Prostate gland (tissue), 2 donors: ENCODE measurements around the gene WDR64. TPM values are rescaled to one million over a fixed set of nuclear protein-coding genes. Genes with fewer than 3 reads are reported as not detected.

ENCODE experiments used
- DNase-seq: peaks from one replicate; pipeline ENCODE4 v3.0.0-alpha.2; 2019; ENCODE audit warnings: low spot score
- H3K27ac ChIP-seq, 2 donors: fragments of 200-600 bp; sonication (generic); 2 replicates each; pipeline ENCODE4 v1.5.1; 2017 to 2019
- H3K27me3 ChIP-seq: fragments of 200-600 bp; sonication (generic); replicated peaks from 2 replicates; pipeline ENCODE4 v1.5.1; 2019; ENCODE audit not compliant: insufficient read depth
- H3K36me3 ChIP-seq, 2 donors: fragments of 200-600 bp; sonication (generic); 1 replicate in 1 of 2; 2 replicates in 1 of 2; pipeline versions ENCODE4 v1.5.1 to v1.8.1; 2017 to 2019
- H3K4me1 ChIP-seq: fragments of 200-600 bp; sonication (generic); replicated peaks from 2 replicates; pipeline ENCODE4 v1.5.1; 2019
- H3K4me3 ChIP-seq, 2 donors: fragments of 200-600 bp; sonication (generic); 2 replicates each; pipeline ENCODE4 v1.5.1; 2017 to 2019
- H3K9me3 ChIP-seq: fragments of 200-600 bp; sonication (generic); 2 replicates; pipeline ENCODE4 v1.5.1; 2017
- CTCF ChIP-seq, 4 experiments: fragments of 200-600 bp in 2 of 4; fragments of 450-650 bp in 2 of 4; sonication (generic) in 2 of 4; IDR thresholded peaks; 1 replicate in 3 of 4; 2 replicates in 1 of 4; pipeline ENCODE4 v1.5.1; 2016 to 2019; ENCODE audit warnings: antibody characterized with exemption in 4 of 4, mild to moderate bottlenecking in 2 of 4, moderate library complexity in 2 of 4
- POLR2A ChIP-seq: fragments of 450-650 bp; IDR thresholded peaks from one replicate; pipeline ENCODE4 v1.6.1; 2016; ENCODE audit warnings: antibody characterized with exemption, mild to moderate bottlenecking
- POLR2AphosphoS5 ChIP-seq: sonication (generic); formaldehyde crosslinking; IDR thresholded peaks from one replicate; pipeline ENCODE4 v1.6.1; 2017; ENCODE audit warnings: antibody characterized with exemption
- WGBS: methylation state at CpG from one replicate; pipeline ENCODE4 v1.1.5; 2018; 5-methylcytosine and 5-hydroxymethylcytosine counted together
- intact Hi-C: fragments of 100-400 bp; cut with DNase I; formaldehyde crosslinking; loops from one replicate; pipeline ENCODE4 v1.14.2; 2022
- total RNA-seq, 2 donors: library from RNA; depleted of rRNA; stranded (reverse); fragments of >200 nt; gene quantifications; one replicate each; pipeline ENCODE4 v1.1.0, GENCODE V29; 2016

WDR64 gene
- total RNA-seq, 2 donors from 2014 or later, result 0.91 TPM; not detected in 1

DNA sequence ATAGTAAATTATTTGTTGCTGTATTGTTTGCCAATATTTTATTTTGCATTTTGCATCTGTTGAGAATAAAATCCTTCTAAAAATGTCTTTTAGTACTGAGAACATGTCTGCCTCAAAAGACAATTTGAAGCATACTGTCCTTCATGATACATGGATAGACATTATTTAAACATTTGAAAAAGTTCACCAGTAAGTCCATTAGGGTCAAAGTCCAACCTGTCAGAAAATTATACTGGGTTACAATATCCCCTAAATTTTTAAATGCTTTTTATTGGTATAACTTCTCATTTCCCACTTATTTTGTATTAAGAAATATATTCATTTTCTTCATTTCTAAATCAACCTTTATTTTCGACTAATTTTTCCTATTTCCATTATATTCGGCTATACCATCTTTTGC, 21.2 kb upstream of the WDR64 start:
- DNase-seq, result no peak
- no peaks in the 10 kb centered on the region for H3K9me3 ChIP-seq
- H3K27ac ChIP-seq, result no peak overlapping the region
- H3K4me1 ChIP-seq, result no peaks in the 10 kb centered on the region
- WGBS, result 97% methylated on average over 2 of the region's 2 CpGs
- no peaks in the 10 kb centered on the region for H3K36me3 ChIP-seq
- H3K27me3 ChIP-seq, result no peaks in the 10 kb centered on the region
- intact Hi-C loops, result no loop called here
- TF ChIP-seq POLR2A (no peak), POLR2AphosphoS5 (no peak), CTCF (IDR thresholded peaks at IDR 0.05) (no peak)
- no peak overlapping the region for H3K4me3 ChIP-seq

GRCh38 chr1:241631674-241632073, 20.4 kb upstream of the WDR64 start:
- TF ChIP-seq POLR2A, result no peak
- no peak for TF ChIP-seq POLR2AphosphoS5
- TF ChIP-seq CTCF (IDR thresholded peaks at IDR 0.05), result no peak
- H3K4me1 ChIP-seq, result no peaks in the 10 kb centered on the region
- WGBS, result 76% methylated on average over 5 of the region's 5 CpGs
- H3K9me3 ChIP-seq, result no peaks in the 10 kb centered on the region
- no peak for DNase-seq
- H3K36me3 ChIP-seq, result no peaks in the 10 kb centered on the region
- no peaks in the 10 kb centered on the region for H3K27me3 ChIP-seq
- intact Hi-C loops, result no loop called here
- no peak overlapping the region for H3K4me3 ChIP-seq
- no peak overlapping the region for H3K27ac ChIP-seq

DNA sequence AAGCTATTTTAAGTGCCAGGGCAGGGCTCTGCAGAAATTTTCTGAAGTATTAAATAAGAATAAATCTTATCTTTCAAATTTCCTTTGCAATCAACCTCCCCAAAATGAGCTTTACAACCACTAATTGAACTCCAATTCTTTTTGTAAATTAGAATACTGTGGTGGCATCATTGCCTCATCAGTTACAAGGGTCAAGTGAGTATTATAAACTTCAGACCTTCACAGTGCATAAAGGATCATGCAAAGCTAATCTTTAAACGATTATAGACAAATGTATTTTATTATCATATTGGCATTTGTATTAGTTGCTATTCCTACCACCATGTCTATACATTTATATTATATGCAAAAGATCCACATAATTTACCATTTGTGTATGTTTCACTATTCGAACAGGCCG, 19.1 kb upstream of the WDR64 start:
- TF ChIP-seq POLR2A (no peak), CTCF (IDR thresholded peaks at IDR 0.05) (no peak), POLR2AphosphoS5 (no peak)
- no peaks in the 10 kb centered on the region for H3K36me3 ChIP-seq

DNA sequence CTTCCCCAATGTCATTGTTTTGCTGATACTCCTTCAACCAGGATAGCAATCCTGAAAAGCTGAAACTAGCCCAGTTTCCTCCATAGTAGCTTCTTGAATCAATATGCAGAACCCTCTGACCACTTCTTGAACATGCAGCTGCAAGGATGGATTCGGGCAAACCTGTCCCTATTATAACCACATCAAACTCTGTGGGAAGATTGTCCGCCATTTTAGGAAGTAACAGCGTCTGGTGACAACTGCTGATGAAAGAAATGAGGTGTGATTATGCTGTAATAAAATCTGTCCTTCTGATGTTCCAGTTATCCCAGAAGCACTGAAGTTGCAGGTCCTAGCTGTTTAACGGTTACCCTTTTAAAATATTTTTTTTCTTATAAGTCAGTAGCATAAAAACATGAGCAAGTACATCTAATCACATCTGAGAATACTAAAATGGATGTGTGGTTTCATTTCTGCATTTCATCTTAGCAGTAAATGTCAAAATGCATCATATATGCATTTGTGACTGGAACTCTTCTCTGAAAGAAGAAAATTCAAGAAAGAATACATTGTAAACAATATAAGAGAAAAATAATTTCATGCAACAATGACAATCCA, 16.4 kb upstream of the WDR64 start:
- H3K4me3 ChIP-seq, result no peak overlapping the region
- TF ChIP-seq POLR2AphosphoS5 (no peak), CTCF (IDR thresholded peaks at IDR 0.05) (no peak)
- intact Hi-C loops, result no loop called here
- DNase-seq, result no peak
- H3K36me3 ChIP-seq, result no peaks in the 10 kb centered on the region
- no peaks in the 10 kb centered on the region for H3K27me3 ChIP-seq
- WGBS, result 87% methylated on average over 4 of the region's 4 CpGs
- no peak overlapping the region for H3K27ac ChIP-seq
- H3K4me1 ChIP-seq, result no peaks in the 10 kb centered on the region
- no peaks in the 10 kb centered on the region for H3K9me3 ChIP-seq

More for the DNA sequence above, 19.1 kb upstream of the WDR64 start:
- intact Hi-C loops, result no loop called here
- no peaks in the 10 kb centered on the region for H3K4me1 ChIP-seq
- H3K4me3 ChIP-seq, result no peak overlapping the region
- no peak overlapping the region for H3K27ac ChIP-seq
- 99% methylated on average over 3 of the region's 3 CpGs for WGBS
- DNase-seq, result no peak
- H3K27me3 ChIP-seq, result no peaks in the 10 kb centered on the region
- no peaks in the 10 kb centered on the region for H3K9me3 ChIP-seq

- 69% methylated on average over 1 of the region's 1 CpG for WGBS
- no peaks in the 10 kb centered on the region for H3K9me3 ChIP-seq
- no peak overlapping the region for H3K4me3 ChIP-seq
- no peaks in the 10 kb centered on the region for H3K4me1 ChIP-seq
- intact Hi-C loops, result no loop called here
- H3K27me3 ChIP-seq, result no peaks in the 10 kb centered on the region
- H3K27ac ChIP-seq, result no peak overlapping the region
- H3K36me3 ChIP-seq, result no peaks in the 10 kb centered on the region
- TF ChIP-seq POLR2AphosphoS5 (no peak), POLR2A (no peak), CTCF (IDR thresholded peaks at IDR 0.05) (no peak)
- no peak for DNase-seq
Observed at GRCh38 chr1:241636291-241636690, 15.8 kb upstream of the WDR64 start.
